ENCODE data around the gene RFTN1.

- no peak for TF ChIP-seq CTCF (IDR thresholded peaks at IDR 0.05)
- TF ChIP-seq POLR2AphosphoS5 (IDR thresholded peaks at IDR 0.05) = no peak
Measured at GRCh38 chr3:16406579-16406978, 106.9 kb downstream of the RFTN1 start.

Measured in suprapubic skin (tissue), 3 donors.